ENCODE results near the gene MST1R.
A peak's percentile ranks its signal among the peaks of the same experiment; 100 is the strongest.
"Not testable (repeated sequence)": the region's sequence is repeated elsewhere in the genome, so short reads cannot be mapped to it uniquely, and the experiment has no call there.

The MST1R gene

DNA sequence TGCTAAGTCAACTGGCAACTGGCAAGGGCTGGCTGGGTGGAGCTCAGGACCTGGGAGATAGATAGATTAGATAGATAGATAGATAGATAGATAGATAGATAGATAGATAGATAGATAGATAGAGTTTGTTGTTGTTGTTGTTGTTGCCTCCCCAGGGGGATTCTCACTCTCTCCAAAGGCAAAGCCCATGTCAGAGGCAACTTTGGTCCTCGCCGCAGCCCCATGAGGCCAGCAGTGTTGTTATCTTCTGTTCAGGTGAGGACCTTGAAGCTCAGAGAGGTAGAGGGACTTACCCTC is 7.4 kb upstream of the MST1R start:
- Histone ChIP-seq H3K4me1 (ENCODE audit: low read length) (peaks cover 6% of the 10 kb centered on the region), H3K4me2 (ENCODE audit: low read length) (no peak overlapping the region), H3K79me2 (ENCODE audit: low read length) (no peaks in the 10 kb centered on the region), H3K27me3 (ENCODE audit: low read depth, low read length) (no peaks in the 10 kb centered on the region), H3K36me3 (replicated peaks; ENCODE audit: low read depth, low read length) (peaks cover 4% of the 10 kb centered on the region), H3K9ac (ENCODE audit: low read length) (no peak overlapping the region), H2AFZ (ENCODE audit: low read depth, low read length) (no peak overlapping the region), H3K27ac (ENCODE audit: low read length) (no peak overlapping the region), H3K4me3 (ENCODE audit: low read length) (no peak overlapping the region), H3K9me3 (ENCODE audit: insufficient read depth, low read length) (no peaks in the 10 kb centered on the region), H4K20me1 (ENCODE audit: insufficient read depth, low read length) (no peaks in the 10 kb centered on the region)
- TF ChIP-seq, protein P1, sequence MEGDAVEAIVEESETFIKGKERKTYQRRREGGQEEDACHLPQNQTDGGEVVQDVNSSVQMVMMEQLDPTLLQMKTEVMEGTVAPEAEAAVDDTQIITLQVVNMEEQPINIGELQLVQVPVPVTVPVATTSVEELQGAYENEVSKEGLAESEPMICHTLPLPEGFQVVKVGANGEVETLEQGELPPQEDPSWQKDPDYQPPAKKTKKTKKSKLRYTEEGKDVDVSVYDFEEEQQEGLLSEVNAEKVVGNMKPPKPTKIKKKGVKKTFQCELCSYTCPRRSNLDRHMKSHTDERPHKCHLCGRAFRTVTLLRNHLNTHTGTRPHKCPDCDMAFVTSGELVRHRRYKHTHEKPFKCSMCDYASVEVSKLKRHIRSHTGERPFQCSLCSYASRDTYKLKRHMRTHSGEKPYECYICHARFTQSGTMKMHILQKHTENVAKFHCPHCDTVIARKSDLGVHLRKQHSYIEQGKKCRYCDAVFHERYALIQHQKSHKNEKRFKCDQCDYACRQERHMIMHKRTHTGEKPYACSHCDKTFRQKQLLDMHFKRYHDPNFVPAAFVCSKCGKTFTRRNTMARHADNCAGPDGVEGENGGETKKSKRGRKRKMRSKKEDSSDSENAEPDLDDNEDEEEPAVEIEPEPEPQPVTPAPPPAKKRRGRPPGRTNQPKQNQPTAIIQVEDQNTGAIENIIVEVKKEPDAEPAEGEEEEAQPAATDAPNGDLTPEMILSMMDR (IDR thresholded peaks at IDR 0.05; ENCODE audit: low read depth, low read length) = no peak
- TF ChIP-seq EZH2phosphoT487 (IDR thresholded peaks at IDR 0.05; ENCODE audit: low read depth) = no peak

DNA sequence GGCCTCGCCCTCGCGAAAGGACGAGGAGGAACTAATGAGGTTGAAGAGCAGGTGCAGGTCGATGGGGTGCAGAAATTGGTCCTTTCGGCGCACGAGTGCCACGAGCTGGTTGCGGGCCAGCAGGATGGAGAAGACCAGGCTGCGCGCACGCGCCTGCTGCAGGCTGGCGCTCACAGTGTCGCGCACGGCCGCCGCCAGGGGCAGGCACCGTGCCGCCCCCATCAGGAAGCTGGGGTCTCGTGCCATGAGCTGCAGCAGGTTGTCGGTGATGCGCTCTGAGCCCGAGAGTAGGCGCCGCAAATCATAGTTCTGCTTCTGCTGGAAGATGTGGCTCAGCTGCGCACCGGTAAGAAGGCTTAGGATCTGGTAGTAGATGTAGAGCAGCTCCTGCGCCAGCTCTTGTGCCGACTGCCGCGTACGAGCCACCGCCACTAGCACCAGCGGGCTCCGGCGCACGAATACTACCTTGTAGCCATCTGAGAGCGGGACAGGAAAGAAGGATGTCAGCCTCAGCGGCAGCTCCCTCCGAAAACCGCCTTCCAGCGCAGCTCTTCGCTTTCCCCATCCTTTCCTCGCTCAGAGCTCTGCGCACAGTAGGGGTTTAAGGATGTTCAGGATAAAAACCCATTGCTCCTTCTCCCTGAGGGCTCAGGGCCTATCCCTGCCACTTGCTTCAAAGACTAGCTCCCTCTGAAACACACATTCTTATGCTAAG is 6.9 kb upstream of the MST1R start:
- TF ChIP-seq, protein P1 (IDR thresholded peaks at IDR 0.05; ENCODE audit: low read depth, low read length) = no peak
- TF ChIP-seq EZH2phosphoT487 (IDR thresholded peaks at IDR 0.05; ENCODE audit: low read depth) = no peak
- Histone ChIP-seq H3K4me3 (ENCODE audit: low read length) (no peak overlapping the region), H3K4me2 (ENCODE audit: low read length) (no peak overlapping the region), H4K20me1 (ENCODE audit: insufficient read depth, low read length) (no peaks in the 10 kb centered on the region), H3K9me3 (ENCODE audit: insufficient read depth, low read length) (no peaks in the 10 kb centered on the region), H3K27ac (ENCODE audit: low read length) (no peak overlapping the region), H3K79me2 (ENCODE audit: low read length) (no peaks in the 10 kb centered on the region), H3K4me1 (ENCODE audit: low read length) (peaks cover 11% of the 10 kb centered on the region), H3K9ac (ENCODE audit: low read length) (no peak overlapping the region), H2AFZ (ENCODE audit: low read depth, low read length) (no peak overlapping the region), H3K36me3 (replicated peaks; ENCODE audit: low read depth, low read length) (peaks cover 4% of the 10 kb centered on the region), H3K27me3 (ENCODE audit: low read depth, low read length) (no peaks in the 10 kb centered on the region)

DNA sequence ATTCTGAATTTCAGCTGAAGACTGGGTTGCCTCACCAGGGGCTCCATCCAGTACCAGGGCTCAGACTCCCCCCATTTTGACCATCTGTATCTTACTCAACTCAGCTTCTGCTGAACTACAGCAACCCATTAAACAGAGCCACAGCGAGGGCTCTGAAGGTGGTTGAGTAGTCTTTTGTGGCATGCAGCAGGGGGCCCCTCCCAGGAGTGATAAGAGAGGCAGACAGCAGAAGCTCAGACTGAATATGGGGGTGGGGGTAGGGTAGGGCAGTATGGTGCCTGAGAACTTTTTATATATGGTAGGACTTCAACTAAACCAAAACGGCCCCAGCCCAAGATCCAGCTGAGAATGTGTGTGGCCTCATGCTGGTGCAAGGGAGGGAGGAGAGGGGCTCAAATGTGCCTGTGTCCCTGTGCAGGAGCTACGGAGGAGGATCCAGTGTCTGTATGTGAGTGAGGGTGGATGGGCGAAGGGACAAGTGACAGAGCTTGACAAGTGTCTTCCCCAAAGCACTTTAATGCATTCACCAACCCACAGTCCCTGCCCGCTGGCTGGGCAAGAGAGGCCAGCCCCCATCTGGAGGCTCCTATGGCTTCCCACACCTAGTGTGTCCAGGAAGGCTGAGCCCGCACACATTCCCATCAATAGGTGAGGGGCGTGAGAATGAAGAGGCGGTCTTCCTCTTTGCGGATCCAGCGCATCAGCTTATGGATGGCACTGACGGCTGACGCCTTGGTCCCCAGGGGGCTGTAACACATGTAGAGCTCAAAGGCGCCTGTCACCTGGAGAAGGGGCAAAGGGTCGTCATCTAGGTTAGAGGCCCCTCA is 4.9 kb upstream of the MST1R start:
- Histone ChIP-seq H3K36me3 (replicated peaks; ENCODE audit: low read depth, low read length) (peaks cover 4% of the 10 kb centered on the region), H4K20me1 (ENCODE audit: insufficient read depth, low read length) (no peaks in the 10 kb centered on the region), H3K27me3 (ENCODE audit: low read depth, low read length) (no peaks in the 10 kb centered on the region), H3K9ac (ENCODE audit: low read length) (no peak overlapping the region), H3K27ac (ENCODE audit: low read length) (no peak overlapping the region), H3K4me3 (ENCODE audit: low read length) (no peak overlapping the region), H3K9me3 (ENCODE audit: insufficient read depth, low read length) (no peaks in the 10 kb centered on the region), H2AFZ (ENCODE audit: low read depth, low read length) (no peak overlapping the region), H3K4me2 (ENCODE audit: low read length) (no peak overlapping the region), H3K4me1 (ENCODE audit: low read length) (peaks cover 23% of the 10 kb centered on the region), H3K79me2 (ENCODE audit: low read length) (no peaks in the 10 kb centered on the region)
- TF ChIP-seq, protein P1 (IDR thresholded peaks at IDR 0.05; ENCODE audit: low read depth, low read length) = no peak
- no peak for TF ChIP-seq EZH2phosphoT487 (IDR thresholded peaks at IDR 0.05; ENCODE audit: low read depth)

DNA sequence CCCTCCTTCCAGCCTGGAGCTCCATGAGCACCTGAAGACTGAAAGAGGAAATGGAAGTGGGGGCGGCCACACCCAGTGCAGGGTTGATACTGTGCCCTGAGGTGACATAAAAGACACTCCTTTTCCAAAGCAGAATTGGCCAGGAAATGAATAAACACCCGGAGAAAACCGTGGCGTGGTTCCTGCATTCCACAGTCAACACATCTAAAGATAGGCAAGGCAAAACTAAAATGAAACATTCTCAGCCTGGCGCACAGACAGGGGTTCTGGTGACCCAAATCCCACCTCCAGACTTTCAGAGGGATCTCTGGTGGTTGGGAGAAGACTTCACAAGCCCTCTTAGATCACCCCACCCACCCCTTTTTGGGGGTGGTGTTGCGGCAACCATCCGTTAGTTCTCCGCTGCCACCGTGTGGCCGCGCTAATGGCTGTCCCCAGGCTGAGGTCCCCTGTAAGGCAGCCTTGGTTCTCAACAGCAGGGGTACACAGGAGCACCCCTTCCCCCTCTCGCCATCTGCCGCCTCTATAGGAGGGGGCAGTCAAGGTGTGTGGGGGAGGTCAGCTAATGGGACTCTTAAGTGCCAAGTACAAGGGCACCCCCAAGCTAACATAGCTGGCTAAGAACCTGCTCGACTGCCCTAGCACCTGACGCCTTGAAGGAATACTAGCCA is 2.5 kb upstream of the MST1R start:
- TF ChIP-seq, protein P1 (IDR thresholded peaks at IDR 0.05; ENCODE audit: low read depth, low read length) = peak; percentile 92
- no peak for TF ChIP-seq EZH2phosphoT487 (IDR thresholded peaks at IDR 0.05; ENCODE audit: low read depth)
- Histone ChIP-seq H3K4me1 (ENCODE audit: low read length) (peaks cover 29% of the 10 kb centered on the region), H3K27ac (ENCODE audit: low read length) (peak overlapping the region; percentile 63), H2AFZ (ENCODE audit: low read depth, low read length) (peak overlapping the region; percentile 35; the same call in 1 of the 2 replicates), H4K20me1 (ENCODE audit: insufficient read depth, low read length) (no peaks in the 10 kb centered on the region), H3K27me3 (ENCODE audit: low read depth, low read length) (no peaks in the 10 kb centered on the region), H3K79me2 (ENCODE audit: low read length) (no peaks in the 10 kb centered on the region), H3K9ac (ENCODE audit: low read length) (peak overlapping the region; percentile 51; the same call in 1 of the 2 replicates), H3K36me3 (replicated peaks; ENCODE audit: low read depth, low read length) (no peaks in the 10 kb centered on the region), H3K4me2 (ENCODE audit: low read length) (peak overlapping the region; percentile 91), H3K4me3 (ENCODE audit: low read length) (peak overlapping the region; percentile 68), H3K9me3 (ENCODE audit: insufficient read depth, low read length) (no peaks in the 10 kb centered on the region)

DNA sequence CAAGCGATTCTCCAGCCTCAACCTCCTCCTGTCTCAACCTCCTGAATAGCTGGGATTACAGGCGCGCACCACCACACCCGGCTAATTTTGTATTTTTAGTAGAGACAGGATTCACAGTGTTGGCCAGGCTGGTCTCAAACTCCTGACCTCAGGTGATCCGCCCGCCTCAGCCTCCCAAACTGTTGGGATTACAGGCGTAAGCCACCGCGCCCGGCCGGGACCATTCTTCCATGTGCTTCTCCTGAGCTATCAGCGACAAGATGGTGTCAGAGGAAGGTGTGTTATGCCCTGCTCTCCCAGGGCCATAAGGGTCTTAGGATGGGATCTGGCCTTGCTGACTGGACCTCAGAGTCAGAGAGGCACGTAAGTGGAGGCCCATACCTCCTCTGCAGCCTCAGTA is 775 bp upstream of the MST1R start:
- H3K4me2 ChIP-seq (ENCODE audit: low read length) = peak overlapping the region; percentile 53; the same call in 1 of the 2 replicates
- not testable (repeated sequence) for H2AFZ ChIP-seq (ENCODE audit: low read depth, low read length); H3K79me2 ChIP-seq (ENCODE audit: low read length); H3K9me3 ChIP-seq (ENCODE audit: insufficient read depth, low read length); H3K36me3 ChIP-seq (replicated peaks; ENCODE audit: low read depth, low read length); H4K20me1 ChIP-seq (ENCODE audit: insufficient read depth, low read length); H3K9ac ChIP-seq (ENCODE audit: low read length); H3K27me3 ChIP-seq (ENCODE audit: low read depth, low read length)
- H3K4me3 ChIP-seq (ENCODE audit: low read length) = peak overlapping the region; percentile 64; the same call in 1 of the 2 replicates
- peaks cover 29% of the 10 kb centered on the region for H3K4me1 ChIP-seq (ENCODE audit: low read length)
- peak overlapping the region; percentile 63; the same call in 1 of the 2 replicates for H3K27ac ChIP-seq (ENCODE audit: low read length)
